Nephron (organoid): ENCODE data around the gene SH3GL1.

ENCODE experiments used
- H3K27ac Mint-ChIP-seq, 3 experiments: 2 replicates each; pipeline ENCODE4 v1.8.0; 2020; ENCODE audit warnings: mixed read lengths in 3 of 3, mild to moderate bottlenecking in 2 of 3, moderate library complexity in 1 of 3
- H3K27me3 Mint-ChIP-seq: 2 replicates; pipeline ENCODE4 v1.8.0; 2021; ENCODE audit warnings: low read depth, mild to moderate bottlenecking, moderate library complexity, mixed read lengths
- H3K36me3 Mint-ChIP-seq: 2 replicates; pipeline ENCODE4 v1.8.0; 2020; ENCODE audit warnings: low read depth, mixed read lengths
- H3K4me1 Mint-ChIP-seq: 2 replicates; pipeline ENCODE4 v1.8.0; 2020; ENCODE audit warnings: mixed read lengths
- H3K4me3 Mint-ChIP-seq, 3 experiments: 2 replicates each; pipeline ENCODE4 v1.8.0; 2020; ENCODE audit warnings: mild to moderate bottlenecking in 3 of 3, mixed read lengths in 3 of 3, moderate library complexity in 2 of 3
- H3K9me3 Mint-ChIP-seq: 2 replicates; pipeline ENCODE4 v1.8.0; 2020; ENCODE audit warnings: mixed read lengths
- TF ChIP-seq, protein P1 (sequence below), 3 experiments: fragments of 200-600 bp; sonication (generic); IDR thresholded peaks; one replicate each; pipeline ENCODE4 v1.5.0; 2021; ENCODE audit warnings: antibody characterized with exemption in 3 of 3; ENCODE audit not compliant: unreplicated experiment in 3 of 3

Gene SH3GL1

GRCh38 chr19:4367336-4367723 lies 33.0 kb downstream of the SH3GL1 start:
- H3K27ac Mint-ChIP-seq, result peak overlapping the region in 1 of 3 experiments; percentile 11
- no peak overlapping the region for H3K4me3 Mint-ChIP-seq
- H3K36me3 Mint-ChIP-seq, result peaks cover 3% of the 10 kb centered on the region
- H3K9me3 Mint-ChIP-seq, result no peaks in the 10 kb centered on the region
- peaks cover 41% of the 10 kb centered on the region for H3K4me1 Mint-ChIP-seq
- H3K27me3 Mint-ChIP-seq, result no peaks in the 10 kb centered on the region
- TF ChIP-seq, protein P1, sequence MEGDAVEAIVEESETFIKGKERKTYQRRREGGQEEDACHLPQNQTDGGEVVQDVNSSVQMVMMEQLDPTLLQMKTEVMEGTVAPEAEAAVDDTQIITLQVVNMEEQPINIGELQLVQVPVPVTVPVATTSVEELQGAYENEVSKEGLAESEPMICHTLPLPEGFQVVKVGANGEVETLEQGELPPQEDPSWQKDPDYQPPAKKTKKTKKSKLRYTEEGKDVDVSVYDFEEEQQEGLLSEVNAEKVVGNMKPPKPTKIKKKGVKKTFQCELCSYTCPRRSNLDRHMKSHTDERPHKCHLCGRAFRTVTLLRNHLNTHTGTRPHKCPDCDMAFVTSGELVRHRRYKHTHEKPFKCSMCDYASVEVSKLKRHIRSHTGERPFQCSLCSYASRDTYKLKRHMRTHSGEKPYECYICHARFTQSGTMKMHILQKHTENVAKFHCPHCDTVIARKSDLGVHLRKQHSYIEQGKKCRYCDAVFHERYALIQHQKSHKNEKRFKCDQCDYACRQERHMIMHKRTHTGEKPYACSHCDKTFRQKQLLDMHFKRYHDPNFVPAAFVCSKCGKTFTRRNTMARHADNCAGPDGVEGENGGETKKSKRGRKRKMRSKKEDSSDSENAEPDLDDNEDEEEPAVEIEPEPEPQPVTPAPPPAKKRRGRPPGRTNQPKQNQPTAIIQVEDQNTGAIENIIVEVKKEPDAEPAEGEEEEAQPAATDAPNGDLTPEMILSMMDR (IDR thresholded peaks at IDR 0.05; ENCODE audit: unreplicated experiment in 3 of 3), result no peak

DNA sequence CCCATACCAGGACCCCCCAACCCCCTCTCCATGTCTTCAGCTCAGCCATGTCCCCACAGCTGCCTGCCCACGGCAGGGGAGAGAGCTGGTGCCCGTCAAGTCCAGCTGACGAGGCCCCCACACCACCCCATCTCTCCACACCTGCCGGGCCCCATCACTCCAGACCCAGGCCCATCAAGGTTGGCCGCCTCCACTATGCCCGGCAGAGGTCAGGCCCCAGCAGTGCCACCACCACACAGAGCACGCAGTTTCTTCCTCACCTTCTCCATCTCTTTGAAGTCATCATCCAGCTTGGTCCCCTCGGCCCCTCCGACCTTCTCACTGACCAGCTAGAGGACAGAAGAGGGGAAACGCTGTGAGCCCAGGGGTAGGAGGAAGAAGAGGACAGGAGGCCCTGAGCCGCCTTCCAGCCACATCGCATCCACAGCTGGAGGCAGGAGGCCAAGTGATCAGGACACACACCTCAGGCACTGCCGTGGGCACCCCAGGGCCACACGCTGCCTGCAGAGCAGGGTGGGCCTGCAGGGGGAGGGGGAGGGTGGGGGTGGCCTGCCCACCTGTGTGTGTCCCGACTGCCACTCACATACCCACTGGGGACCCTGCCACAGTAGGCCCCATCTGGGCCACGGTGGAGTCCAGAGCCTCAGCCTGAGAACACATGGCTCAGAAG lies 33.5 kb downstream of the SH3GL1 start:
- Mint-ChIP-seq H3K36me3 (peaks cover 7% of the 10 kb centered on the region), H3K27me3 (no peaks in the 10 kb centered on the region), H3K27ac (peak overlapping the region in 1 of 3 experiments; percentile 11), H3K4me3 (no peak overlapping the region), H3K4me1 (peaks cover 37% of the 10 kb centered on the region), H3K9me3 (no peaks in the 10 kb centered on the region)
- TF ChIP-seq, protein P1 (IDR thresholded peaks at IDR 0.05; ENCODE audit: unreplicated experiment in 3 of 3), result no peak

GRCh38 chr19:4365791-4366665 lies 34.3 kb downstream of the SH3GL1 start:
- H3K27ac Mint-ChIP-seq, result no peak overlapping the region
- H3K36me3 Mint-ChIP-seq, result peaks cover 7% of the 10 kb centered on the region
- no peaks in the 10 kb centered on the region for H3K27me3 Mint-ChIP-seq
- H3K4me1 Mint-ChIP-seq, result peaks cover 29% of the 10 kb centered on the region
- TF ChIP-seq, protein P1 (IDR thresholded peaks at IDR 0.05; ENCODE audit: unreplicated experiment in 3 of 3), result no peak
- no peak overlapping the region for H3K4me3 Mint-ChIP-seq
- H3K9me3 Mint-ChIP-seq, result no peaks in the 10 kb centered on the region

DNA sequence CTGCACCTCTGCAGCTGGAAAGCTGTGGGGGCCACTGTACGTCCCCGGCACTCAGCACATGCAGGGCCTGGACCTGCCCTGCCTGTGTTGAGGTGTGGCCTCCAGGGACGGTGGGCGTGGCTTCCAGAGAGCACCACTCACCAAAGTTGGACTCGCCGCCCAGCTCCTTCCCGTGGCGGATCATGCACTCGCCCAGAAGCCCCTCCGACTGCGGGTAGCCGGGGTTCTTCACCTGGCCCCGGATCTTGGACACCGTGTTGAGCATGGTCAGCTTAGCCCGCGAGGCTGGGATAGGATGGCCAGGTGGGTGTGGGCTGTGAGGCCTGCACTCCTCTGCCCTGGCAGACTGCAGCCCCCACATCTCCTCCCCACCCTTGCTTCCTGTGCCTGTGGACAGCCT lies 35.0 kb downstream of the SH3GL1 start:
- no peak overlapping the region for H3K4me3 Mint-ChIP-seq
- no peaks in the 10 kb centered on the region for H3K27me3 Mint-ChIP-seq
- no peak overlapping the region for H3K27ac Mint-ChIP-seq
- H3K36me3 Mint-ChIP-seq, result peaks cover 12% of the 10 kb centered on the region
- H3K4me1 Mint-ChIP-seq, result peaks cover 31% of the 10 kb centered on the region
- no peaks in the 10 kb centered on the region for H3K9me3 Mint-ChIP-seq
- TF ChIP-seq, protein P1 (IDR thresholded peaks at IDR 0.05; ENCODE audit: unreplicated experiment in 3 of 3), result no peak

- H3K4me3 Mint-ChIP-seq, result no peak overlapping the region
- H3K4me1 Mint-ChIP-seq, result peaks cover 25% of the 10 kb centered on the region
- H3K27ac Mint-ChIP-seq, result no peak overlapping the region
- H3K36me3 Mint-ChIP-seq, result peaks cover 13% of the 10 kb centered on the region
- H3K27me3 Mint-ChIP-seq, result no peaks in the 10 kb centered on the region
- no peaks in the 10 kb centered on the region for H3K9me3 Mint-ChIP-seq
- TF ChIP-seq, protein P1 (IDR thresholded peaks at IDR 0.05; ENCODE audit: unreplicated experiment in 3 of 3), result no peak
These were observed 36.6 kb downstream of the SH3GL1 start for GRCh38 chr19:4363571-4364304.
